HL-60/S4 (cell line): ENCODE measurements around the gene CHTF18.
"Not testable (repeated sequence)": the region's sequence is repeated elsewhere in the genome, so short reads cannot be mapped to it uniquely, and the experiment has no call there.

Experiments used
- in situ Hi-C: fragments of 300-500 bp; cut with MboI; formaldehyde crosslinking; loops from 2 replicates; pipeline ENCODE4 v1.14.3; 2022; ENCODE audit warnings: low sequenced_read_pairs

CHTF18 gene

GRCh38 chr16:788399-789126 lies at the start of gene CHTF18:
Gene CHTF18 (plus strand): TSS chr16:788620. CDS start chr16:788685, 65 bp downstream.
- in situ Hi-C loops = loop anchor here (5.0 kb wide), 1 partner anchor 76 kb away; no protein-coding TSS in a partner anchor

- in situ Hi-C loops = no loop called here
Observed at GRCh38 chr16:739560-740458, 48.6 kb upstream of the CHTF18 start.

GRCh38 chr16:740459-740763 lies 48.0 kb upstream of the CHTF18 start:
- in situ Hi-C loops = no loop called here

GRCh38 chr16:740764-741505 lies 47.5 kb upstream of the CHTF18 start, which contains the start of gene CIAO3:
Gene CIAO3 (minus strand): TSS chr16:740997. CDS start chr16:740985, 12 bp downstream.
- in situ Hi-C loops = no loop called here

- in situ Hi-C loops = no loop called here
Observed at GRCh38 chr16:741986-742629, 46.3 kb upstream of the CHTF18 start.

- in situ Hi-C loops = not testable (repeated sequence)
Observed at GRCh38 chr16:742894-743293, 45.5 kb upstream of the CHTF18 start.

- in situ Hi-C loops = no loop called here
Observed at GRCh38 chr16:743794-744500, 44.5 kb upstream of the CHTF18 start.

- in situ Hi-C loops = no loop called here
Observed at GRCh38 chr16:745739-746138, 42.7 kb upstream of the CHTF18 start.

GRCh38 chr16:746637-747036 lies 41.8 kb upstream of the CHTF18 start:
- in situ Hi-C loops = no loop called here

GRCh38 chr16:747978-748746 lies 40.3 kb upstream of the CHTF18 start:
- in situ Hi-C loops = no loop called here

- in situ Hi-C loops = no loop called here
Observed at GRCh38 chr16:749010-749409, 39.4 kb upstream of the CHTF18 start.

- in situ Hi-C loops = no loop called here
Observed at GRCh38 chr16:750485-750884, 37.9 kb upstream of the CHTF18 start.

- in situ Hi-C loops = no loop called here
Observed at GRCh38 chr16:751152-752006, 37.0 kb upstream of the CHTF18 start.

GRCh38 chr16:752007-752312 lies 36.5 kb upstream of the CHTF18 start:
- in situ Hi-C loops = no loop called here

- in situ Hi-C loops = not testable (repeated sequence)
Observed at GRCh38 chr16:754121-754607, 34.3 kb upstream of the CHTF18 start.

GRCh38 chr16:754656-755055 lies 33.8 kb upstream of the CHTF18 start:
- in situ Hi-C loops = no loop called here

GRCh38 chr16:756428-756827 lies 32.0 kb upstream of the CHTF18 start:
- in situ Hi-C loops = no loop called here

GRCh38 chr16:759110-759910 lies 29.1 kb upstream of the CHTF18 start:
- in situ Hi-C loops = no loop called here
